Naive thymus-derived CD4-positive, alpha-beta T cell (primary cell): ENCODE data around the gene MOSMO. TPM values are rescaled to one million over a fixed set of nuclear protein-coding genes. Genes with fewer than 3 reads are reported as not detected.

Experiments used
- ATAC-seq: fragments of 150-1000 bp; cut with Tn5 transposase; 2 replicates; pipeline ENCODE4 v1.10.0; 2021; ENCODE audit warnings: mild to moderate bottlenecking, moderate library complexity
- CTCF ChIA-PET: fragments of 350-600 bp; sonication (Branson Sonifier 250); formaldehyde crosslinking; loops from one replicate; lab custom pipeline; 2021; ENCODE audit warnings: antibody characterized with exemption; lab: Charles Lee
- POLR2A ChIA-PET: fragments of 350-600 bp; sonication (Branson Sonifier 250); formaldehyde crosslinking; loops from one replicate; lab custom pipeline; 2021; ENCODE audit warnings: antibody characterized with exemption, inconsistent platforms; lab: Charles Lee
- DNase-seq, 9 donors: peaks; one replicate each; pipeline versions ENCODE4 v3.0.0 to v3.0.0-alpha.2; 2020 to 2022; ENCODE audit warnings: mixed read lengths in 1 of 9
- H3K27ac ChIP-seq: one replicate; pipeline ENCODE4 v1.7.0; 2013; ENCODE audit warnings: mild to moderate bottlenecking, low read depth, low read length, moderate library complexity
- H3K27me3 ChIP-seq, 2 donors: one replicate each; pipeline ENCODE4 v1.7.0; 2013; ENCODE audit warnings: low read length in 2 of 2, mild to moderate bottlenecking in 2 of 2, moderate library complexity in 2 of 2; ENCODE audit not compliant: control insufficient read depth in 2 of 2, insufficient read depth in 2 of 2
- H3K36me3 ChIP-seq, 3 experiments: 1 replicate in 2 of 3; 2 replicates in 1 of 3; pipeline ENCODE4 v1.7.0; 2013; ENCODE audit warnings: low read length in 3 of 3, mild to moderate bottlenecking in 3 of 3, moderate library complexity in 1 of 3; ENCODE audit not compliant: insufficient read depth in 3 of 3, control insufficient read depth in 2 of 3
- H3K4me1 ChIP-seq, 2 donors: one replicate each; pipeline ENCODE4 v1.7.0; 2013; ENCODE audit warnings: low read length in 2 of 2, mild to moderate bottlenecking in 2 of 2, moderate library complexity in 1 of 2; ENCODE audit not compliant: control insufficient read depth in 2 of 2, insufficient read depth in 2 of 2
- H3K4me3 ChIP-seq: 2 replicates; pipeline ENCODE4 v1.7.0; 2013; ENCODE audit warnings: mild to moderate bottlenecking, low read length
- H3K9me3 ChIP-seq, 3 experiments: 1 replicate in 2 of 3; 2 replicates in 1 of 3; pipeline ENCODE4 v1.7.0; 2013; ENCODE audit warnings: low read length in 3 of 3; ENCODE audit not compliant: control insufficient read depth in 2 of 3
- H3K27ac Mint-ChIP-seq, 9 donors: one replicate each; pipeline ENCODE4 v1.8.0; 2020 to 2022; ENCODE audit warnings: mixed read lengths in 9 of 9, mild to moderate bottlenecking in 8 of 9, moderate library complexity in 5 of 9, inconsistent platforms in 2 of 9
- H3K27me3 Mint-ChIP-seq, 5 donors: one replicate each; pipeline ENCODE4 v1.8.0; 2021 to 2022; ENCODE audit warnings: mixed read lengths in 5 of 5, mild to moderate bottlenecking in 1 of 5
- H3K36me3 Mint-ChIP-seq, 5 donors: one replicate each; pipeline ENCODE4 v1.8.0; 2020 to 2022; ENCODE audit warnings: mixed read lengths in 5 of 5, mild to moderate bottlenecking in 3 of 5, inconsistent platforms in 1 of 5
- H3K4me1 Mint-ChIP-seq, 7 donors: one replicate each; pipeline ENCODE4 v1.8.0; 2020 to 2022; ENCODE audit warnings: mixed read lengths in 7 of 7, mild to moderate bottlenecking in 3 of 7, inconsistent platforms in 1 of 7
- H3K4me3 Mint-ChIP-seq, 10 donors: one replicate each; pipeline ENCODE4 v1.8.0; 2020 to 2022; ENCODE audit warnings: mild to moderate bottlenecking in 10 of 10, mixed read lengths in 10 of 10, moderate library complexity in 6 of 10, inconsistent platforms in 2 of 10
- H3K9me3 Mint-ChIP-seq, 11 donors: one replicate each; pipeline ENCODE4 v1.8.0; 2020 to 2022; ENCODE audit warnings: mixed read lengths in 11 of 11, mild to moderate bottlenecking in 4 of 11, inconsistent platforms in 1 of 11, moderate library complexity in 1 of 11
- intact Hi-C, 2 donors: fragments of 100-400 bp; cut with micrococcal nuclease; formaldehyde crosslinking; loops; one replicate each; pipeline ENCODE4 v1.15.1; 2023
- polyA plus RNA-seq, 2 donors: library from polyadenylated mRNA; unstranded; fragments of 300-500 nt; fragmentation: Illumina TruSeq; gene quantifications; one replicate each; pipeline ENCODE4 v1.2.3, GENCODE V29; 2021
- total RNA-seq, 6 experiments: library from RNA in 5 of 6; stranded (reverse) in 5 of 6; gene quantifications; 1 replicate in 5 of 6; 2 replicates in 1 of 6; pipeline ENCODE4 v1.2.3 and lab custom pipeline; 2021 to 2026

The MOSMO gene
- total and polyA plus RNA-seq, 7 experiments from 2014 or later, result 2.8 to 24.0 (median 9.9) TPM

GRCh38 chr16:22053921-22054341 lies 46.0 kb downstream of the MOSMO start:
- Histone ChIP-seq H3K36me3 (no peaks in the 10 kb centered on the region), H3K4me1 (no peaks in the 10 kb centered on the region), H3K27ac (no peak overlapping the region), H3K27me3 (no peaks in the 10 kb centered on the region), H3K9me3 (no peaks in the 10 kb centered on the region), H3K4me3 (no peak overlapping the region)
- Mint-ChIP-seq H3K4me3 (no peak overlapping the region), H3K4me1 (peaks cover 11 to 31% (median 24%) of the 10 kb centered on the region in 7 donors), H3K9me3 (peaks cover 0 to 4% (median 0%) of the 10 kb centered on the region in 11 donors), H3K27me3 (no peaks in the 10 kb centered on the region), H3K27ac (no peak overlapping the region), H3K36me3 (peaks cover 0 to 18% (median 16%) of the 10 kb centered on the region in 5 donors)
- POLR2A ChIA-PET, result no interaction called here
- CTCF ChIA-PET, result no interaction called here
- no peak for DNase-seq
- intact Hi-C loops, result no loop called here
- no peak for ATAC-seq

- no peak overlapping the region for H3K27ac ChIP-seq
- H3K36me3 ChIP-seq, result no peaks in the 10 kb centered on the region
- peak overlapping the region in 1 of 10 donors; percentile 74 for H3K4me3 Mint-ChIP-seq
- no peaks in the 10 kb centered on the region for H3K27me3 Mint-ChIP-seq
- peaks cover 7 to 34% (median 25%) of the 10 kb centered on the region in 7 donors for H3K4me1 Mint-ChIP-seq
- H3K9me3 Mint-ChIP-seq, result peaks cover 0 to 4% (median 0%) of the 10 kb centered on the region in 11 donors
- H3K27ac Mint-ChIP-seq, result peak overlapping the region in 2 of 9 donors; percentile 66 to 81
- H3K27me3 ChIP-seq, result no peaks in the 10 kb centered on the region
- H3K9me3 ChIP-seq, result no peaks in the 10 kb centered on the region
- H3K4me3 ChIP-seq, result no peak overlapping the region
- intact Hi-C loops, result no loop called here
- ChIA-PET CTCF (interaction anchor here (0.6 kb wide), 1 partner anchor 19 kb away, joined by 3 read pairs; no protein-coding TSS in a partner anchor), POLR2A (no interaction called here)
- peaks cover 0 to 18% (median 16%) of the 10 kb centered on the region in 5 donors for H3K36me3 Mint-ChIP-seq
- no peak for ATAC-seq
- no peak for DNase-seq
- no peaks in the 10 kb centered on the region for H3K4me1 ChIP-seq
Observed at GRCh38 chr16:22054847-22055590, 47.1 kb downstream of the MOSMO start.

GRCh38 chr16:22055881-22056280 lies 48.0 kb downstream of the MOSMO start:
- H3K9me3 Mint-ChIP-seq, result peaks cover 0 to 4% (median 0%) of the 10 kb centered on the region in 11 donors
- H3K4me1 ChIP-seq, result no peaks in the 10 kb centered on the region
- POLR2A ChIA-PET, result no interaction called here
- no peak overlapping the region for H3K27ac ChIP-seq
- no peak overlapping the region for H3K4me3 ChIP-seq
- ATAC-seq (no peak), DNase-seq (no peak)
- no peaks in the 10 kb centered on the region for H3K27me3 Mint-ChIP-seq
- no peak overlapping the region for H3K27ac Mint-ChIP-seq
- CTCF ChIA-PET, result no interaction called here
- H3K4me3 Mint-ChIP-seq, result no peak overlapping the region
- peaks cover 7 to 34% (median 25%) of the 10 kb centered on the region in 7 donors for H3K4me1 Mint-ChIP-seq
- H3K27me3 ChIP-seq, result no peaks in the 10 kb centered on the region
- H3K9me3 ChIP-seq, result no peaks in the 10 kb centered on the region
- no peaks in the 10 kb centered on the region for H3K36me3 ChIP-seq
- peaks cover 0 to 18% (median 16%) of the 10 kb centered on the region in 5 donors for H3K36me3 Mint-ChIP-seq
- intact Hi-C loops, result no loop called here

GRCh38 chr16:22063888-22064467 lies 56.1 kb downstream of the MOSMO start:
- intact Hi-C loops, result no loop called here
- Mint-ChIP-seq H3K9me3 (peaks cover 0 to 26% (median 5%) of the 10 kb centered on the region in 11 donors), H3K4me3 (no peak overlapping the region), H3K36me3 (peaks cover 9 to 30% (median 24%) of the 10 kb centered on the region in 5 donors), H3K27me3 (no peaks in the 10 kb centered on the region), H3K4me1 (peaks cover 0 to 8% (median 4%) of the 10 kb centered on the region in 7 donors), H3K27ac (no peak overlapping the region)
- Histone ChIP-seq H3K27me3 (no peaks in the 10 kb centered on the region), H3K9me3 (no peaks in the 10 kb centered on the region), H3K4me3 (no peak overlapping the region), H3K27ac (no peak overlapping the region), H3K36me3 (no peaks in the 10 kb centered on the region), H3K4me1 (no peaks in the 10 kb centered on the region)
- ChIA-PET POLR2A (no interaction called here), CTCF (interaction anchor here (0.7 kb wide), 1 partner anchor 14 kb away, joined by 3 read pairs; no protein-coding TSS in a partner anchor)
- no peak for ATAC-seq
- DNase-seq, result no peak

- no peak for ATAC-seq
- Histone ChIP-seq H3K4me3 (no peak overlapping the region), H3K27ac (no peak overlapping the region), H3K36me3 (no peaks in the 10 kb centered on the region), H3K27me3 (no peaks in the 10 kb centered on the region), H3K4me1 (no peaks in the 10 kb centered on the region), H3K9me3 (no peaks in the 10 kb centered on the region)
- no peak overlapping the region for H3K27ac Mint-ChIP-seq
- H3K36me3 Mint-ChIP-seq, result peaks cover 9 to 30% (median 24%) of the 10 kb centered on the region in 5 donors
- H3K27me3 Mint-ChIP-seq, result no peaks in the 10 kb centered on the region
- intact Hi-C loops, result no loop called here
- peaks cover 0 to 8% (median 4%) of the 10 kb centered on the region in 7 donors for H3K4me1 Mint-ChIP-seq
- H3K4me3 Mint-ChIP-seq, result no peak overlapping the region
- CTCF ChIA-PET, result interaction anchor here (1.1 kb wide), 1 partner anchor 12 kb away, joined by 3 read pairs; no protein-coding TSS in a partner anchor
- no peak for DNase-seq
- POLR2A ChIA-PET, result no interaction called here
- H3K9me3 Mint-ChIP-seq, result peaks cover 0 to 26% (median 5%) of the 10 kb centered on the region in 11 donors
Observed at GRCh38 chr16:22065252-22065651, 57.3 kb downstream of the MOSMO start.

GRCh38 chr16:22070361-22071330 lies 62.7 kb downstream of the MOSMO start:
- Histone ChIP-seq H3K27me3 (no peaks in the 10 kb centered on the region), H3K9me3 (no peaks in the 10 kb centered on the region), H3K4me1 (no peaks in the 10 kb centered on the region), H3K4me3 (no peak overlapping the region), H3K27ac (no peak overlapping the region), H3K36me3 (no peaks in the 10 kb centered on the region)
- H3K36me3 Mint-ChIP-seq, result peaks cover 9 to 16% (median 12%) of the 10 kb centered on the region in 5 donors
- no peak for DNase-seq
- peaks cover 0 to 22% (median 5%) of the 10 kb centered on the region in 11 donors for H3K9me3 Mint-ChIP-seq
- CTCF ChIA-PET, result interaction anchor here (1.1 kb wide), 1 partner anchor 118 kb away, joined by 4 read pairs; no protein-coding TSS in a partner anchor
- H3K27me3 Mint-ChIP-seq, result no peaks in the 10 kb centered on the region
- no peak for ATAC-seq
- H3K4me3 Mint-ChIP-seq, result no peak overlapping the region
- POLR2A ChIA-PET, result no interaction called here
- no peak overlapping the region for H3K27ac Mint-ChIP-seq
- intact Hi-C loops, result no loop called here
- peaks cover 0 to 9% (median 0%) of the 10 kb centered on the region in 7 donors for H3K4me1 Mint-ChIP-seq
